KMS-11 (cell line): ENCODE data around the gene CSAG2.
"Not testable (repeated sequence)": the region's sequence is repeated elsewhere in the genome, so short reads cannot be mapped to it uniquely, and the experiment has no call there.

Experiments used
- H2AFZ ChIP-seq: fragments of 200-600 bp; sonication (generic); 2 replicates; pipeline ENCODE4 v1.6.1; 2016; ENCODE audit warnings: antibody characterized with exemption, mixed run types, low read depth
- H3K27ac ChIP-seq: fragments of 200-600 bp; sonication (generic); 2 replicates; pipeline ENCODE4 v1.6.1; 2016; ENCODE audit warnings: mild to moderate bottlenecking, mixed run types
- H3K27me3 ChIP-seq: fragments of 200-600 bp; sonication (generic); 2 replicates; pipeline ENCODE4 v1.6.1; 2017; ENCODE audit warnings: mild to moderate bottlenecking, low read depth, mixed run types, moderate library complexity; ENCODE audit not compliant: insufficient read depth
- H3K36me3 ChIP-seq: fragments of 200-600 bp; sonication (generic); 2 replicates; pipeline ENCODE4 v1.6.1; 2017; ENCODE audit warnings: mild to moderate bottlenecking, mixed run types; ENCODE audit not compliant: insufficient read depth
- H3K4me1 ChIP-seq: fragments of 200-600 bp; sonication (generic); 2 replicates; pipeline ENCODE4 v1.6.1; 2016; ENCODE audit warnings: mild to moderate bottlenecking, low read depth, mixed run types; ENCODE audit not compliant: poor library complexity, severe bottlenecking
- H3K4me2 ChIP-seq: fragments of 200-600 bp; sonication (generic); 2 replicates; pipeline ENCODE4 v1.7.0; 2016; ENCODE audit warnings: mild to moderate bottlenecking, mixed run types
- H3K4me3 ChIP-seq: fragments of 200-600 bp; sonication (generic); IDR thresholded peaks from 2 replicates; pipeline ENCODE4 v1.6.1; 2017; ENCODE audit warnings: low read depth, low read length, mixed read lengths; ENCODE audit not compliant: insufficient read depth
- H3K79me2 ChIP-seq: fragments of 200-600 bp; sonication (generic); 2 replicates; pipeline ENCODE4 v1.6.1; 2016; ENCODE audit warnings: low read depth, mixed run types; ENCODE audit not compliant: insufficient read depth
- H3K9ac ChIP-seq: fragments of 200-600 bp; sonication (generic); 2 replicates; pipeline ENCODE4 v1.6.1; 2016; ENCODE audit warnings: mild to moderate bottlenecking, mixed run types
- H4K20me1 ChIP-seq: fragments of 200-600 bp; sonication (generic); 2 replicates; pipeline ENCODE4 v1.6.1; 2016; ENCODE audit warnings: mild to moderate bottlenecking, mixed run types; ENCODE audit not compliant: insufficient read depth
- CTCF ChIP-seq: fragments of 200-600 bp; sonication (generic); conservative IDR thresholded peaks from 2 replicates; pipeline ENCODE4 v1.6.1; 2017; ENCODE audit warnings: low read depth, mild to moderate bottlenecking, antibody characterized with exemption, low read length, moderate library complexity, mixed read lengths

CSAG2 gene

GRCh38 chrX:152709173-152709572, at the start of gene CSAG2:
Gene CSAG2 (minus strand): TSS chrX:152709273. CDS start chrX:152709112, 161 bp downstream.
- not testable (repeated sequence) for H3K79me2 ChIP-seq, H4K20me1 ChIP-seq, H3K4me1 ChIP-seq, H3K9ac ChIP-seq, H3K36me3 ChIP-seq, H3K4me3 ChIP-seq, H3K4me2 ChIP-seq, H2AFZ ChIP-seq, H3K27ac ChIP-seq, H3K27me3 ChIP-seq

- not testable (repeated sequence) for H3K27ac ChIP-seq, H4K20me1 ChIP-seq, H3K79me2 ChIP-seq, H3K4me3 ChIP-seq, H2AFZ ChIP-seq, H3K9ac ChIP-seq, H3K36me3 ChIP-seq, H3K4me1 ChIP-seq, H3K27me3 ChIP-seq, H3K4me2 ChIP-seq
Measured at GRCh38 chrX:152754871-152755270, 45.8 kb upstream of the CSAG2 start.

- not testable (repeated sequence) for H3K4me1 ChIP-seq, H3K36me3 ChIP-seq, H3K27ac ChIP-seq, H3K4me2 ChIP-seq, H3K4me3 ChIP-seq, H2AFZ ChIP-seq, H3K9ac ChIP-seq, H3K79me2 ChIP-seq, H4K20me1 ChIP-seq, H3K27me3 ChIP-seq
Measured at GRCh38 chrX:152753686-152754650, 44.9 kb upstream of the CSAG2 start, which contains the start of gene MAGEA2. Gene MAGEA2 (minus strand): TSS chrX:152753842. CDS start chrX:152751363, 2,479 bp downstream.

GRCh38 chrX:152738560-152738959, 29.5 kb upstream of the CSAG2 start:
- H3K4me2 ChIP-seq = no peak overlapping the region
- H3K4me1 ChIP-seq = no peaks in the 10 kb centered on the region
- no peak overlapping the region for H3K27ac ChIP-seq
- H3K36me3 ChIP-seq = no peaks in the 10 kb centered on the region
- no peak overlapping the region for H3K9ac ChIP-seq
- no peaks in the 10 kb centered on the region for H3K27me3 ChIP-seq
- H3K79me2 ChIP-seq = no peaks in the 10 kb centered on the region
- H2AFZ ChIP-seq = no peak overlapping the region
- no peak overlapping the region for H3K4me3 ChIP-seq
- no peaks in the 10 kb centered on the region for H4K20me1 ChIP-seq
- no peak for TF ChIP-seq CTCF

GRCh38 chrX:152736528-152736927, 27.5 kb upstream of the CSAG2 start:
- not testable (repeated sequence) for H3K79me2 ChIP-seq, H3K9ac ChIP-seq, H3K27me3 ChIP-seq, H3K27ac ChIP-seq, H4K20me1 ChIP-seq, H2AFZ ChIP-seq, H3K4me1 ChIP-seq, H3K4me3 ChIP-seq, H3K36me3 ChIP-seq, H3K4me2 ChIP-seq

GRCh38 chrX:152735860-152736511, 26.9 kb upstream of the CSAG2 start:
- no peak overlapping the region for H3K4me2 ChIP-seq
- H3K9ac ChIP-seq = no peak overlapping the region
- H3K4me3 ChIP-seq = no peak overlapping the region
- H4K20me1 ChIP-seq = no peaks in the 10 kb centered on the region
- H2AFZ ChIP-seq = no peak overlapping the region
- no peak for TF ChIP-seq CTCF
- H3K4me1 ChIP-seq = no peaks in the 10 kb centered on the region
- no peaks in the 10 kb centered on the region for H3K79me2 ChIP-seq
- no peaks in the 10 kb centered on the region for H3K27me3 ChIP-seq
- H3K36me3 ChIP-seq = no peaks in the 10 kb centered on the region
- H3K27ac ChIP-seq = no peak overlapping the region
